ENCODE results near the gene PPP1R26.
"Not testable (repeated sequence)": the region's sequence is repeated elsewhere in the genome, so short reads cannot be mapped to it uniquely, and the experiment has no call there.

PPP1R26 gene

DNA sequence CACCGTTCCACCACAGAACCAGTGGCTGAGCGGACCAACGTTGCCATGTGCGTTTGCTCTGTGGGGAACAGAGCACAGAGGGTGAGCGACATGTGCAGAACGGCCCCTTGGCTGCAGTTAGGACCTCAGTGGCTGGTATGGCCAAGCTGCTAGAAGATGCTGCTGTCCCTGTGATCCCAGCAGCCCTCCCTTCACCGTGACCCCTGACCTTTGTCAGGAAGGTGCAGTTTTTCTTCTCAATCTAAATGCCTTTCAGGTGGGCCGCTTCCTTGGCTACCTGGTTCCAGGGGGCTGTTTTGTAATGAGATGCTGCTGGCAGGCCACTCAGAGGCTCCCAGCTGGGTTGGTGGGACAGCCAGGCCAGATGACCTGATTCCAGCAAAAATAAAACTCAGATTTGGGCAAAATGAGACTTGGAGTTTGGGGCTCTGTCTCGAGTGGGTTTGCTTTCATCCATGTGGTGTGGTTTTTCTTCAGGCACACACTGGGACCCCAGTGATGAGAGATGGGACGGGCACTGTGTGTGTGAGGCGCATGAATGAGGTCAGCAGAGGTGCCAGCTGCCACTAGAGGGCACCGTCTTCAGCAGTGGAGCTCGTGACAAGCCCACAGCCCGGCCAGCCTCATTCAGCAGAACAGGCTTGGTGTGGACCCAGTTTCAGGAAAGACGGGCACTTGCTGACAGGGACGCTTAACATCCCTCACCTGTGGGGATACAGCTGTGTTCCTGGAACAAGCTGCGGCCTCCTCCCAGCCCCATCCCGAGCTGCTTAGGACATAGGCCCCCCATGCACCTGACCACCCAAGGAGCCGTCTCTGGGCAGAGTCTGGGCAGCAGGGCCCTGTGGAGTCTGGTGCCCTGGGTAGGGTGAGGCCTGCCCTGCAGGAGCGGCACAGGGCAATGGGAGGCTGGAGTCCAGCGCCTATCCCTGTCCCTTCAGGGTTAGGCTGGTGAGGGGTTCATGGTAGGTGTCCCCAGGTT lies 25.0 kb downstream of the PPP1R26 start:
- peak; percentile 31 for DNase-seq (ENCODE audit: low read depth)

DNA sequence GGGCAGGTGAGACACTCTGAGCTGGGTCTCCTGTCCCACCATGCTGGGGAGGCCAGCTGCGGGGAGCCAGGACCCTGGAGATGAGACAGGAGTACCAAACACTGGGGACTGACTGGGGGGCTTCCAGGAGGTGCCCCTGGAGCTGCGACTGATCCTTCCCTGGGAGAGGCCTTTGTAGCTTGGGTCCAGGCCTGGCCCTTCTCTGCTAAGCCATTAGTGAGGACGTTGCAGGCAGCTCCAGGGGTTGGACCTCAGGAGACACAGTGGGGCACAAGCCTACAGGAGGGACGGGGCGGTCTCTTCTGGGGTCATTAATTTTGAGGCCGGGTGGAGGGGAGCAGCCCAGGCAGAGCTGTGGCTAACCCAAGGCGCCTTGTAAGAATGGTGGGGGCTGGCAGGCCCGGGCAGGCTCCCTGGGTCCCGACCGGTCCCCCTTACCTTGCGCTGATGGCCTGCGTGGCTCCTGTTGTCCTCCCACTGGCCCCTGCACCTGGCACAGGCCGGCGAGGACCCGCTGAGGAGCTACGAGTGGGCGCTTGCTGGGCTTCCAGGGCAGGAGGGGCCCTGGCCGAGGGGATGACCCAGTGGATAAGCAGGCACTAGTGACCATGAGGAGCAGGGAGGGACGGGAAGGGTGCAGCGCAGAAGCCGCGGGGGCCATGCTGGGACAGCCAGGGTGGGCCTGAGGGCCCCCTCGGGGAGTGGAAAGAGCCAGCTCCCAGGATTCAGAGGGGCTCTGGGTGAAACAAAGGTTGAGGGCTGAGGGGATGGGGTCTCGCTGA lies 26.0 kb downstream of the PPP1R26 start:
- DNase-seq (ENCODE audit: low read depth): no peak

DNA sequence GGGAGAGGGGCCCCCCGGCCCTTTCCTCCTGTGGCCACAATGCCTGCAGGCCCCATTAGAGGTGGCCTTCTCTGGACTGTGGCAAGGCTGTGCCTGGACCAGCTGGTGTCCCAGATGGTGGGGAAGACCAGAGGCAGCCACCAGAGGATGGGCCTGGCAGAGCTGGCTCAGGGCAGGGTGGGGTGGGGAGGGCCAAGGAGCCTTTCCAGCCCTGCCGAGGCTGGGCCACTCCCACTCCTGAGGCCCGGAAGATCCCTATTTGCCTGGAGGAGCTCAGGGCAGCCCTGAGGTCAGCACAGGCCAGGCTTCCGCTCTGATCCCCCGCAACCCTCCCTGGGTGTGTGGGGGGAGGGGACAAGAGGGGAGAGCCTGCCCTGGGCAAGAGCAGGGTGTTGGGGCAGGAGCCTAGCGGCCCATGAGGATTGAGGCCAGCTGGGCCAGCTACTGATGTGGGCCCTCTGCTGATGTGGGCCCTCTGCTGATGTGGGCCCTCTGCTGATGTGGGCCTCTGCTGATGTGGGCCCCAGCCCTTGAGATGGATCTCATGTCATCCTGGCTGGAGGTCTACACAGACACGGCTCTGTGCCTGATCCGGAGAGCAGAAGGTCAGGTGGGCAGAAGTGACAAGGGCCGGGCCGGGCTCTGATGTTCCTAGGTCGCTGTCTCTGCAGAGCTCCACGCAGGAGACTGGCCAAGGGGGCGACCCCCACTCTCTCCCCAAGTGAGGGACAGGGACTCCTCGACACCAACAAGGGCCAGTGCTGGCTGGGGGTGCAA lies 26.9 kb downstream of the PPP1R26 start:
- DNase-seq (ENCODE audit: low read depth): no peak

DNA sequence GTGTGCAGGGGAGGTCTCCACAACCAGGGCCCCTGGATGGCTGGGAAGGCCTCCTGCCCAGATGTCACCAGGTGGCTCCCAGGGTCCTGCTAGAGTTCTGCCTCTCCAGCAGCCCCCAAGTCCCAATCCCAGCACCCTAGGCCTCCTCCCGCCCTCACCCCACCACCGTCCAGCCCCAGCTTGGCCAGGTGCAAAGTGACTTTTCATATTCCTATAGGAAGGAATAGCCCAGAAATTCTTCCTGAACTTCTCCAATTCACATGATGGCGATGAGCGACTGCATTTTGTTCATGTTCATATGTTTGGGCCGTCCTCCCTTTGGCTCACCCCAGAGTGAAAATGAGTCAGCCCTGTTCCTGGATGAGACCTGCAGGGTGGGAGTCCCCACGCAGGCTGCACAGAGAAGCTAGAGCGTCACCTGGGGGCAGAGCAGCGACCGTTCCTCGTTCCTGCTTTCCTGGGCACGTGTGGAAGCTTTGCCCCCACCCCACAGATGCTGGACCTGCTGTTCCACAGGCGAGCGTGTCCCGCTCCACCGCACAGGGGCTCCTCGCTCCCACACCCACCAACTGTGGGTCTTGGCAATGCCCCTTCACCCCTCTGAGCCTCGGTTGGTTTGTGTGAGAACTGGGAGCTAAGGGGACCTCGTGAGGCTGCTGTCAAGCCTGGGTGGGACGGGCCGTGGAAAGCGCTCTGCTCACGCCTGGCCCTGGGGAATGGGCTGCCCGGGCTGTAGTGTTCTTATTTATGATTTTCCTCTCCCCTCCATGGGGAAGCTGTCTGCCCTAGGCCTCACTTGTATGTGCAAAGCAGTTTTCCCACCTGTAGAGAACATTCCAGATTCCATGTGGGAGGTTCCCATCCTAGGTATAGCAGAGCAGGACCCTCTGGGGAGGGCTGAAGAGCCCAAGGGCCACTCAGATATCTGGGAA lies 27.8 kb downstream of the PPP1R26 start:
- no peak for DNase-seq (ENCODE audit: low read depth)

DNA sequence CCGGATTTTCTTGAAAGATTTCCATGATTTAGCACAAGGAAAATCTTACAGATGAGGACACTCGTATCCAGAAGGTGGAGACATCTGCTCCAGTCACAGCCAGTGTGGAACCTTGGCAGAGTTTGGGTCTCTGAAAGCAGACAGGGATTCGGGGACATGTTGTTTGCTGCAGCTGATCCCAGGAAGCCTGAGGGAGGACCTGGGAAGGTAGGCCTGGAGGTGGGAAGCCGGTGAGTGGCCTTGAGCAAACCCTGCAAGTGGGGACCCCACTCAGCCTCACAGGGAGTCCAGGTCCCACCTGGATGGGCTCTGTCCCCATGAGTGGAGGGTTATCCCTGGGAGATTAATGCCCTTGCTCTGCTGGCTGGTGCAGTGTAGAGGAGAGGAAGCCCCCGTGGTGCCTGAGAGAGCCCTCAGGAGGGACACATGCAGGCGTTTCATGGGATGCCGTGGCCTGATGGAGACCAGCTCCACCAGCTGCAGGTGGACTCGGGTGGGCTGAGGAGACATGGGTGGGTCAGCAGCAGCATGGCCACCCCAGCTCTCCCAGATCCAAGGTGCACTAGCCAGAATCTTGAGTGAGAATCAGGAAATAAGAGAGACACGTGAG lies 28.7 kb downstream of the PPP1R26 start:
- no peak for DNase-seq (ENCODE audit: low read depth)

- DNase-seq (ENCODE audit: low read depth): no peak
These were observed 29.9 kb downstream of the PPP1R26 start for GRCh38 chr9:135509458-135509857.

GRCh38 chr9:135512241-135512603 lies 32.6 kb downstream of the PPP1R26 start:
- no peak for DNase-seq (ENCODE audit: low read depth)

- no peak for DNase-seq (ENCODE audit: low read depth)
These were observed 33.3 kb downstream of the PPP1R26 start for GRCh38 chr9:135512904-135513303.

DNA sequence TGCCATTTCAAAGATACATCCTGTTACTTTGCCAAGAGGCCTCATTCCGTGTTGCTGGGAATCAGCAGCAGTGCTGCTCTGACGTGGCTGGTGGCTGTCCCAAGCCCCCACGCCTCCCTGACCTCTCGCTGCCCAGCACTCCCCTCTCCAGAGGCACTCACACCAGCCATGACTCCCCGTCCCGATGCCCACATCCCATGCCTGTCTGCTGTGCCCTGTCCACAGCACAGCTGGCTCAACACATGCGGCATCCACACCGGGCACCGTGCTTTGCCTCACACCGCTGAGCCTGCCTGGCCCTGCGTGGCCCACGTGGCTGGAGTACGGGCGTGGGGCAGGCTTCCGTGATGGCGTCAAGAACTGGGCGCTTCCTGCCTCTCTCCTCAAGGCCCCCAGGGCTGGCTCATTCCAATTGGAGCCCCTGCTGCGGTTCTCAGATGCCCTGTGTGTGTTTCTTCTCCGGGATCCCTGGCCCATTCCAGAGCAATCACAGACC lies 33.8 kb downstream of the PPP1R26 start:
- DNase-seq (ENCODE audit: low read depth): no peak

GRCh38 chr9:135513906-135514305 lies 34.3 kb downstream of the PPP1R26 start:
- not testable (repeated sequence) for DNase-seq (ENCODE audit: low read depth)

DNA sequence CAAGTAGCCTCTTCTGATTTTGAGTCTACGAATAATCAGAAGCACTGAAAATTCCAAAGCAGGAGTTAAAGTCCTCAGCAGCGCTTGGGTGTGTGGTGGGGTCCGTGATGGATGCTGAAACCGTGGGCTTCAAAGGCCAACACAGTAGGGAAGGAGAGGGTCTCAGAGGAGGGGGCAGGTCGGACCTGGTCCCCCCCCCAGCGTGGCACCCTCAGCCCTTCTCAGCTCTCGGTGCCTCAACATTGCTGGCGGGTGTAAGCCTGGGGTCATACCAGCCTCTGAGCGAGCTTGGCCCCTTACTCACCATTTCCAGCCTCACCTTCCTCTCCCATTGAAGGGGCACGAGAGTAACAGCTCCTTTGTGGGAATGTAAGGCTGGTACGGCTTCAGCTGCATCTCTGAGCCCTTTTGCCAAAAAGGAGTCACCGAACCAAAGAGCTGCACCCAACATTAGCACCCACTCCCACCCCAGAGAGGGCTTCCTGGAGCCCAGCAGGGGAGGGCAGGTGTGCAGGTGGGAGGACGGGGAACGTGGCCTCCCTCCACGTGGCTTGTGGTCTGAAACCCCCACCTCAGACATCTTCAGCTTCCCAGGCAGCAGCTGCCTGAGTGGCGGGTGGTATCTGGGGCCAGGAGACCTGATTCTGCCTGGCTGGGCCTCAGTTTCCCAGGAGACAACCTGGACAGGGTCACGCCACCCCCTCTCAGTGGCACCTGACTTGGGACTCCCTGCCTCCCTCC lies 34.9 kb downstream of the PPP1R26 start:
- DNase-seq (ENCODE audit: low read depth): no peak

DNA sequence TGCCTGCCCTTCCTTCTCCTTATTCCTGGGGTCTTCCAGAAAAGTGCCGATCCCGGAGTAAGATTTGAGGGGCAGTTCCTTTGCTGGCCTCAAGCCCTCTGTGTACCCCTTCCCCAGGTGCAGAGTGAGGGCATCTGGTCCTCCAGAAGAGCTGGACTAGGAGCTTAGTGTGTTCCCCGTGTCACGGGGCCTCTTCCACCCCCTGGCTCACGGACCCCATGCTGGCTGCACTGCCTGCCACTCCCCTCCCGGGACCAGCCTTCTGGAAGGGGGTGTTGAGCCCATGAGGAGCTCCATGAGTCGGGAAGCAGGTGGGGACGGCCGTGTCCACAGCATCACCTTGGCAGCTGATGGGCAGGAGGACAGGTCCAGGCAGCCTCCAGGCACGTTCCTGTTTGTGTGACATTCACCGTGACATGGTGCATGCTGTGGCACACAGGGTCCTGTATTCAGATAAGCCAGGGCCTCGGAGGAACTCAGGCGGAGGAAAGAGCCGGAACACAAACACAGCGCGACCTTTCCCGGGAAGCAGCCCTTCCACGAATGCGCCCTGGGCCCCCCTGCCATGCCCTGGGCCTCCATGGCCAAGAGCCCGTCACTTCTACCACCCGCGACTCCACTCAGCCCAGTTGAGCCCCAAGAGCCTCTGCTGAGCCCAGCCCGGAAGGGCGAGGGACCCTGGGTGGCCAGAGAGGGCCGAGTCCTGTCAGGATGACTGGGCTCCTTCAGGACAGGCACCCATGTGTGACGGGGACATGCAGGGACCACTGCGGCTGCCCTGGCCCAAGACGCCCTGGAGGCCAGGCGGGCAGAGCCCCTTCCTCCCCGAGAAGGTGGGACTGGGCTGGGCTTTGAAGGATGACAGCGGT lies 35.7 kb downstream of the PPP1R26 start:
- no peak for DNase-seq (ENCODE audit: low read depth)

DNA sequence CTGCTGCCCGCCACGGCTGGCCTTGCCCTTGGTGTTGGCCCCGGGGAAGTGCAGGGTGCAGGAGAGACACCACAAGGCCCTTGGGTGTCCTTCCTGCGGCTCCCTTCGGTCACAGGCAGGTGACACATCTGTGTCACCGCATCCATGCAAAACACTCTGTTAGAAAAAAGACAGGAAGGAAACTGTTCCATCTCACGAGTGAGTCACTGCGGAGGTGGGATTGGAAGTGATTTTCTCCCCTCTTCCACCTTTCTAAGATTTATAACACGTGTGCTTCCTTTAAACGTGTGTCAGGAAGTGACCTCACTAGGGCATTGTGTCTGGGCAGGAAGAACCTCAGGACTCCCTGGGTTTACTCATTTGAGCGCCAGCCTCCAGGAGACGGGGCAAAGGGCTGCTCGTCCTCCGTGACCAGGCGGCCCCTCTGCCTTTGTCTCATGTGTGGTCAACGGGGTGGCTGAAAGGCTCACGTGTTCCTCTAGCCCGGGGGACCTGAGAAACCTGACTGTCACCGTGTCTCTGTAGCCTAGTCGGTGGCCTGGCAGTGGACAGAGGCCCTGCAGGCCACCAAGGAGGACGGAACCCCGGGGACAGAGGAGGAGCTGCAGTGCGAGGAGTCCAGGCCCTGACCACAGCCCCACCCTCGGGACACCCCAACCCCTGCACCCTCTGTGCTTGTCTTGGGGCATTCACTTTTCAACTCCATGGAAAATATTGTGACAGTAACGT lies 36.7 kb downstream of the PPP1R26 start:
- no peak for DNase-seq (ENCODE audit: low read depth)

DNA sequence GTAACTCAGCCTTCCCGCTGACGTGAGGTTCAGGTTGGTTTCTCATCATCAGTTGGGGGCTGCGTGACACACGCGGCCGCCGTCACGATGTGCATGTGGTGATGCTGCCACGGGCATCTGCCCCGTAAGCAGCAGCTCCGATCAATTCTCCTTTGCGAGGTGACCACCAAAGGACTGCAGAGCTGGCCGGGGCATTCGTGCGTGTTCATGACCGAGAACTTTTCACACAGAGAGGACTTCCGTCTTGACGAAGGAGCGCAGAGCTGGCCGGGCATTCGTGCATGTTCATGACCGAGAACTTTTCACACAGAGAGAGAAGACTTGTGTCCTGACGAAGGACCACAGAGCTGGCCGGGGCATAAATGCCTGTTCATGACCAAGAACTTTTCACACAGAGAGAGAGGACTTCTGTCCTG lies 37.8 kb downstream of the PPP1R26 start:
- DNase-seq (ENCODE audit: low read depth): no peak

- DNase-seq (ENCODE audit: low read depth): no peak
These were observed 39.8 kb downstream of the PPP1R26 start for GRCh38 chr9:135519179-135519971.

GRCh38 chr9:135520916-135521607 lies 41.5 kb downstream of the PPP1R26 start, which contains the start of gene LCN1:
TSS of gene LCN1 (plus strand) at chr9:135521440. CDS start at chr9:135521498, 58 bp downstream.
- DNase-seq (ENCODE audit: low read depth): no peak
